ENCODE measurements around the gene SLC24A3.

The SLC24A3 gene

GRCh38 chr20:19588241-19588640 lies 375.8 kb downstream of the SLC24A3 start:
- ChIA-PET POLR2A (no interaction called here), CTCF (no interaction called here)
- DNase-seq (ENCODE audit: extremely low spot score) = no peak
- no peak for TF ChIP-seq L3MBTL2 (conservative IDR thresholded peaks at IDR 0.05)
- TF ChIP-seq SP1 (IDR thresholded peaks at IDR 0.05) = no peak
- no peak for TF ChIP-seq FOXM1 (IDR thresholded peaks at IDR 0.05; ENCODE audit: borderline replicate concordance)
- no peak for TF ChIP-seq SUZ12 (IDR thresholded peaks at IDR 0.05)
- no peak for TF ChIP-seq ZNF384 (IDR thresholded peaks at IDR 0.05)
- TF ChIP-seq NFRKB (IDR thresholded peaks at IDR 0.05) = no peak
- TF ChIP-seq HDGF (IDR thresholded peaks at IDR 0.05; ENCODE audit: borderline replicate concordance) = no peak

GRCh38 chr20:19588732-19589131 lies 376.3 kb downstream of the SLC24A3 start:
- DNase-seq (ENCODE audit: extremely low spot score) = no peak
- POLR2A ChIA-PET = no interaction called here
- CTCF ChIA-PET = interaction anchor here (0.7 kb wide), 1 partner anchor 383 kb away, joined by 3 read pairs; no protein-coding TSS in a partner anchor

GRCh38 chr20:19589787-19590362 lies 377.4 kb downstream of the SLC24A3 start:
- ChIA-PET CTCF (no interaction called here), POLR2A (no interaction called here)
- no peak for TF ChIP-seq L3MBTL2 (conservative IDR thresholded peaks at IDR 0.05)
- TF ChIP-seq ELF4 (IDR thresholded peaks at IDR 0.05) = peak; percentile 73; the same call in 1 of the 2 replicates
- DNase-seq (ENCODE audit: extremely low spot score) = no peak

More at GRCh38 chr20:19588732-19589131, 376.3 kb downstream of the SLC24A3 start:
- TF ChIP-seq ELF4 (IDR thresholded peaks at IDR 0.05) = no peak
- no peak for TF ChIP-seq SUZ12 (IDR thresholded peaks at IDR 0.05)
- no peak for TF ChIP-seq LEF1 (IDR thresholded peaks at IDR 0.05; ENCODE audit: borderline replicate concordance)
- no peak for TF ChIP-seq PKNOX1 (IDR thresholded peaks at IDR 0.05)
- TF ChIP-seq FOXA1 (IDR thresholded peaks at IDR 0.05) = no peak

GRCh38 chr20:19590382-19590781 lies 377.9 kb downstream of the SLC24A3 start:
- TF ChIP-seq FOXK2 (IDR thresholded peaks at IDR 0.05) (no peak), ARNT (IDR thresholded peaks at IDR 0.05) (no peak), BHLHE40 (IDR thresholded peaks at IDR 0.05; ENCODE audit: borderline replicate concordance) (no peak), SP1 (IDR thresholded peaks at IDR 0.05) (no peak), HDGF (IDR thresholded peaks at IDR 0.05; ENCODE audit: borderline replicate concordance) (no peak), LEF1 (IDR thresholded peaks at IDR 0.05; ENCODE audit: borderline replicate concordance) (no peak), TARDBP (IDR thresholded peaks at IDR 0.05) (no peak), SUZ12 (IDR thresholded peaks at IDR 0.05) (no peak), PKNOX1 (IDR thresholded peaks at IDR 0.05) (no peak), ELF4 (IDR thresholded peaks at IDR 0.05) (no peak), FOXM1 (IDR thresholded peaks at IDR 0.05; ENCODE audit: borderline replicate concordance) (no peak), FOXA1 (IDR thresholded peaks at IDR 0.05) (no peak), ZNF384 (IDR thresholded peaks at IDR 0.05) (no peak), L3MBTL2 (conservative IDR thresholded peaks at IDR 0.05) (no peak), CTBP1 (IDR thresholded peaks at IDR 0.05; ENCODE audit: borderline replicate concordance) (no peak), NFRKB (IDR thresholded peaks at IDR 0.05) (no peak)
- CTCF ChIA-PET = no interaction called here
- POLR2A ChIA-PET = no interaction called here
- DNase-seq (ENCODE audit: extremely low spot score) = no peak

- ChIA-PET CTCF (no interaction called here), POLR2A (no interaction called here)
- TF ChIP-seq TARDBP (IDR thresholded peaks at IDR 0.05) (no peak), ARNT (IDR thresholded peaks at IDR 0.05) (no peak), CTBP1 (IDR thresholded peaks at IDR 0.05; ENCODE audit: borderline replicate concordance) (no peak), HDGF (IDR thresholded peaks at IDR 0.05; ENCODE audit: borderline replicate concordance) (no peak)
- DNase-seq (ENCODE audit: extremely low spot score) = no peak
These were observed 381.3 kb downstream of the SLC24A3 start for GRCh38 chr20:19593762-19594161.

- ChIA-PET CTCF (no interaction called here), POLR2A (no interaction called here)
- TF ChIP-seq TARDBP (IDR thresholded peaks at IDR 0.05) (no peak), SP1 (IDR thresholded peaks at IDR 0.05) (no peak), ARNT (IDR thresholded peaks at IDR 0.05) (no peak), PKNOX1 (IDR thresholded peaks at IDR 0.05) (no peak), L3MBTL2 (conservative IDR thresholded peaks at IDR 0.05) (no peak), CTBP1 (IDR thresholded peaks at IDR 0.05; ENCODE audit: borderline replicate concordance) (no peak), FOXA1 (IDR thresholded peaks at IDR 0.05) (no peak), BHLHE40 (IDR thresholded peaks at IDR 0.05; ENCODE audit: borderline replicate concordance) (no peak), HDGF (IDR thresholded peaks at IDR 0.05; ENCODE audit: borderline replicate concordance) (no peak)
- no peak for DNase-seq (ENCODE audit: extremely low spot score)
These were observed 382.5 kb downstream of the SLC24A3 start for GRCh38 chr20:19594896-19595295.

GRCh38 chr20:19598117-19598850 lies 385.8 kb downstream of the SLC24A3 start:
- CTCF ChIA-PET = no interaction called here
- POLR2A ChIA-PET = no interaction called here
- no peak for TF ChIP-seq FOXK2 (IDR thresholded peaks at IDR 0.05)
- no peak for TF ChIP-seq FOXA1 (IDR thresholded peaks at IDR 0.05)
- TF ChIP-seq SUZ12 (IDR thresholded peaks at IDR 0.05) = no peak
- no peak for TF ChIP-seq ZNF384 (IDR thresholded peaks at IDR 0.05)
- TF ChIP-seq ELF4 (IDR thresholded peaks at IDR 0.05) = no peak
- no peak for TF ChIP-seq TARDBP (IDR thresholded peaks at IDR 0.05)
- no peak for TF ChIP-seq FOXM1 (IDR thresholded peaks at IDR 0.05; ENCODE audit: borderline replicate concordance)
- no peak for TF ChIP-seq BHLHE40 (IDR thresholded peaks at IDR 0.05; ENCODE audit: borderline replicate concordance)
- no peak for TF ChIP-seq ARNT (IDR thresholded peaks at IDR 0.05)
- TF ChIP-seq PKNOX1 (IDR thresholded peaks at IDR 0.05) = no peak
- no peak for TF ChIP-seq L3MBTL2 (conservative IDR thresholded peaks at IDR 0.05)
- no peak for TF ChIP-seq LEF1 (IDR thresholded peaks at IDR 0.05; ENCODE audit: borderline replicate concordance)
- no peak for TF ChIP-seq CTBP1 (IDR thresholded peaks at IDR 0.05; ENCODE audit: borderline replicate concordance)
- no peak for TF ChIP-seq SP1 (IDR thresholded peaks at IDR 0.05)
- TF ChIP-seq HDGF (IDR thresholded peaks at IDR 0.05; ENCODE audit: borderline replicate concordance) = no peak
- TF ChIP-seq NFRKB (IDR thresholded peaks at IDR 0.05) = no peak
- DNase-seq (ENCODE audit: extremely low spot score) = no peak
